GDM1 (cell line): ENCODE data around the gene PSMB11.

Experiments used
- DNase-seq: peaks from one replicate; lab custom pipeline; 2025; lab: John Stamatoyannopoulos, UW

Gene PSMB11

DNA sequence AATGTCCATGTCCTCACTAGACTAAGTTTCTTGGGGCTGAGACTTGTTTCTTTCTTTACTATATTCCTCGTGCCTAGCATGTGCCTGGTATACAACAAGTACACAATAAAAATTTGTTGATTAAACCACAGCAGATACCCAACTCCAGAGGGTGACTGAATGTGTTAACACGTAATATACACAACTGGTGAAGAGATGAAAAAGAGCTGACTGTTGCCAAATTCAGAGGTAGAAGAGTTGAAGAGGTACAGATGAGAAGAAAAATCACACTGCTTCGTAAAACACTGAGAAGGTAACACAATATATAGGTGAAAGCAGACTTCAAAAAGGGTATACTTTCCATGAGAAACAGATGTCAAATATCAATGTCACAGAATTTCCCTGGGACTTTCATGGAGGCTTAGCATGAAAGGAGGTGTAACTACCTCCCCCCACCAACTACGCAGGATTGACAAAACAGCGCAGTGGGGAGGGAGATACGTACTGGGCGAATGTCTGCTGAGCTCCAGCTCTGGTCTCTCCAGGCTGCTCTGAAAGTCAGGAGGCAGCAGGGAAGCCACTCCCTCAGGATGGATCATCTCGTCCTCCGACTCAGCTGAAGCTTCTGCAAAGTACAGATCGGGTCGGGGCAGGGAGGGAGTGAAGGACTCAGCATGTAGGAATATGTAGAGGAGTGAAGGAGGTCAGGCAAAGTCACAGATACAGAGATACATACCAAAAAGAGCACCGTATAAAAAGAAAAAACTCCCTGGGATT is 47.7 kb downstream of the PSMB11 start:
- DNase-seq = no peak

DNA sequence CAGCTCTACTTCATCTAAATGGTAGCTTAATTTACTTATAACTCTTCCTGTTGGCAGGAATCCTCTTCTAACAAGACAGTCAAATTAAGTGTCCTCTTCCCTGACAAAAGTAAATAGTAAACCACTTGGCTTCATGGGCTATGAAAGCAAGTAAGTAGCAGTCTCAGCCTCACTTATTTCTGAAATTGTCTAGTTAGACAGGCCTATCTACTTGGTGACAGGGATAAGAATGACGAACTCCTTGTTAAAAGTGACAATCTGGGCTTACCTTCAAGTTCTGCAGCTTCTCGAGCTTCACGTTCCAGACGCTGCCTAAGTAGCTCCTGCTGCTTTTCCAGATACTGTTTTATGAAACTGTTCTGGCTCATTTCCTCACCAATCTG is 48.2 kb downstream of the PSMB11 start:
- no peak for DNase-seq

DNA sequence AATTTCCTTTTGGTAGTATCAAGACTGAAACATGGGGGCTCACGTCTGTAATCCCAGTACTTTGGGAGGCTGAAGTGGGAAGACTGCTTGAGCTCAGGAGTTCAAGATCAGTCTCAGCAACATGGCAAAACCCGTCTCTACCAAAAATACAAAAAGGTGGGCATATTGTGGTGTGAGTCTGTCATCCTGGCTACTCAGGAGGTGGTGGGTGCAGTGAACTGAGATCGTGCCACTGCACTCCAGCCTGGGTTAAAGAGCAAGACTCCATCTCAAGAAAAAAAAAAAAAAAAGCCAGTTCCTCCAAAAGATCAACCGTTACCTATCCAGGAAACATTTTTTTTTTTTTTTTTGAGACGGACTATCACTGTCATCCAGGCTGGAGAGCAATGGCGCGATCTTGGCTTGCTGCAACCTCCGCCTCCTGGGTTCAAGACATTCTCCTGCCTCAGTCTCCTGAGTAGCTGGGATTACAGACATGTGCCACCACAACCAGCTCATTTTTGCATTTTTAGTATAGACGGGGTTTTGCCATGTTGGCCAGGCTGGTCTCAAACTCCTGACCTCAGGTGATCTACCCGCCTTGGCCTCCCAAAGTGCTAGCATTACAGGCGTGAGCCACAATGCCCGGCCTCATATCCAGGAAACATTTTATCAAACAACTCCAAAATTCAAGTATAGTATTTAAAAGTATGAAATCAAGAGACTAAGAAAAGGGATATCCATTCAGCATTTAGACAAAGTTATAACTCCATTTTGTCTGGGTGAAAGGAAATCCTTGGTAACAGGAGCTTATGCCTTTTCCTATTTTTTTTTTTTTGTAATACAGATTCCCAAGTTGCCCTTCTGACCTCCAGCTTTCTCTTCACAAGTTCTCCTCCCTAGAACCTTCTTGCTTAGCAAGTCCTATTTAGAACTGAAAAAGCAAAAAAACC is 49.5 kb downstream of the PSMB11 start:
- no peak for DNase-seq

DNA sequence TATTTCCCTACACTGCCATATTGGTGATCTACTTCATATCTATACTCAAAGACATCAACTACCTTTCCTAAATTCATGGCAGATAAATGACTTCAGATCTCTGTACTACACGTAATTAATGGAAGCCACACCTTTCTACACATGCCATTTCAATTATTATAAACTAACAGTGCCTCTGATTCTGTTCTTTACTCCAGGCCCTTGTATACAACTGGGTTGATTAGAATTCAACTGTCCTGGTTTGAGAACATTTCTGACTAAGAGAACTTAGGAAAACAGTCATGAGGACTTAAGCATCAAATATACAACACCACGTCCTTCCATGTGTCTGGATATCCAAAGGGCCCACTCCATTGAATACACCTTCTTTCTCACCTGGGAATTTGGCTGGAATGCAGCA is 51.1 kb downstream of the PSMB11 start:
- no peak for DNase-seq

DNA sequence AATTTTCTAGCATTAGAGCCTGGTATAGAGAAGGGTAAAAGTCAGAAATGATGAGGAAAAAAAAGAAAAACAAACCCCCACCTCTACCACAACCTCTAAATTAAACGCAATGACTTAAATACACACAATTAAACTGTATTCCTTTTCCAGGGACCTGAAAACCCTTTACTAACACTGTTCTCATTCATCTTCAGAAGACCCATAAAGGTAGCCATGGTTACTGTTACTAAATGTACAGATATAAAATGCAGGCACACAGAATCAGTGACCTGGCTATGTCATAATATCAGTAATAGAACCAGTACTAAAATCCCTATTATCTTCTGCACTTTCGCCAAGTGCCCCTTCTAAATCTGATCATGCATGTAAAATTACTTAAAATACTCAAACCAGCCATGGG is 51.5 kb downstream of the PSMB11 start:
- DNase-seq = no peak
